ENCODE measurements around the gene SLC6A8.

SLC6A8 gene

GRCh38 chrX:153647461-153648357, 40.0 kb upstream of the SLC6A8 start:
- no peak for DNase-seq

- no peak for DNase-seq
These were observed 39.2 kb upstream of the SLC6A8 start for GRCh38 chrX:153648358-153649177.

- no peak for DNase-seq
These were observed 38.4 kb upstream of the SLC6A8 start for GRCh38 chrX:153649178-153649914.

GRCh38 chrX:153649915-153650782, 37.6 kb upstream of the SLC6A8 start:
- no peak for DNase-seq

GRCh38 chrX:153650959-153651358, 36.8 kb upstream of the SLC6A8 start:
- no peak for DNase-seq

- DNase-seq: no peak
These were observed 36.1 kb upstream of the SLC6A8 start for GRCh38 chrX:153651540-153652079.

- DNase-seq: no peak
These were observed 34.2 kb upstream of the SLC6A8 start for GRCh38 chrX:153653556-153653955.

GRCh38 chrX:153657161-153657560, 30.6 kb upstream of the SLC6A8 start:
- DNase-seq: no peak

- DNase-seq: no peak
These were observed 28.5 kb upstream of the SLC6A8 start for GRCh38 chrX:153659268-153659667.

- DNase-seq: peak in 6 of 56 donors; percentile 6 to 34 (median 18)
These were observed 25.5 kb upstream of the SLC6A8 start for GRCh38 chrX:153662266-153662665.

GRCh38 chrX:153665726-153666306, 21.9 kb upstream of the SLC6A8 start:
- DNase-seq: no peak

GRCh38 chrX:153667281-153667955, 20.3 kb upstream of the SLC6A8 start:
- no peak for DNase-seq

GRCh38 chrX:153667956-153668396, 19.8 kb upstream of the SLC6A8 start:
- peak in 54 of 56 donors; percentile 9 to 91 (median 74) for DNase-seq

GRCh38 chrX:153668423-153669173, 19.1 kb upstream of the SLC6A8 start:
- no peak for DNase-seq

GRCh38 chrX:153669174-153669890, 18.4 kb upstream of the SLC6A8 start:
- DNase-seq: no peak

- no peak for DNase-seq
These were observed 17.6 kb upstream of the SLC6A8 start for GRCh38 chrX:153669901-153670731.
